ENCODE data around the gene SLC22A17. TPM values are rescaled to one million over a fixed set of nuclear protein-coding genes. Genes with fewer than 3 reads are reported as not detected.

SLC22A17 gene
- total RNA-seq, result 65.6 TPM

DNA sequence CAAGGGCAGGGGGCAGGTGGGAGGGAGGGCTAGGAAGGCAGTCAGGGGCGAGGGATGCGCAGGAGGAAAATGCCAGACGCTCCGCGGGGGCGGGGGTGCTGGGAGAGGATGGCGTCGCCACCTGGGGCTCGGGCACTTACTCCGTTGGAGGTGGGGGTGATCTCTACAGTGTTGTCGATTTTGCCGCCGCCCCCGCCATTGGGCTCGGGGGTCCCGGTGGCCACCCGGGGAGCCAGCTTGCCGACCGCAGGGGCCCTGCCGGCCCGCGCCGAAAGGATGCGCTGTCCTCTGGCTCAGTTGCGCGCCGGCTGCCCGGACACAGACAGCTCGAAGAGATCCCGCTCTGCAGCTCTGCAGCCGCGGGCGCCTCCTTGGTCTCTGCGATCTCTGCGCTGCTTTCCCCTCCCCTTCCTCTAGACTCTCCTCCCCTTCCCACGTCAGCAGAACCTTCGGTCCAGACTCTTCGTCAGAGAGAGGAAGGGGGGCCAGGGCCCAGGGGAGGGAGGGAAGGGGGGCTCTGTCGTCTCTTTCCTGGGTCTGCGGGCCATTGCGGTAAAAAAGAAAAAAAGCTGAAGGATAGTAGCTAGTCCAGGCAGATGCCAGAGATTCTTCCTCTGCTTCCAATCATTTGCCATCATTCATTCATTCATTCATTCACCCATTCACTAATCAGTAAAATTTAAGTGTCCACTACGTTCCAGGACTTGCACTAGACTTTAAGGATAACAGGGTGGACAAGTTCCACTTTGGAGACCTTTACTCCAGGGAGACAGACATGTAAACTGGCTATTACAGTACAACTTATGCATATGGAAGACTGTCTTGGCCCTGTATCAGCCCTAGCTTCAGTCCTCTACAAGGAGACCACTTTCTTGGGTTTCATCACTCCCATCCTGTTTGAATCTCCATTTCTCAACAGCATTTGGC lies at the start of gene SLC22A17:
Gene SLC22A17 (minus strand): TSS at position 382 of the 927 bp plus-strand sequence.

DNA sequence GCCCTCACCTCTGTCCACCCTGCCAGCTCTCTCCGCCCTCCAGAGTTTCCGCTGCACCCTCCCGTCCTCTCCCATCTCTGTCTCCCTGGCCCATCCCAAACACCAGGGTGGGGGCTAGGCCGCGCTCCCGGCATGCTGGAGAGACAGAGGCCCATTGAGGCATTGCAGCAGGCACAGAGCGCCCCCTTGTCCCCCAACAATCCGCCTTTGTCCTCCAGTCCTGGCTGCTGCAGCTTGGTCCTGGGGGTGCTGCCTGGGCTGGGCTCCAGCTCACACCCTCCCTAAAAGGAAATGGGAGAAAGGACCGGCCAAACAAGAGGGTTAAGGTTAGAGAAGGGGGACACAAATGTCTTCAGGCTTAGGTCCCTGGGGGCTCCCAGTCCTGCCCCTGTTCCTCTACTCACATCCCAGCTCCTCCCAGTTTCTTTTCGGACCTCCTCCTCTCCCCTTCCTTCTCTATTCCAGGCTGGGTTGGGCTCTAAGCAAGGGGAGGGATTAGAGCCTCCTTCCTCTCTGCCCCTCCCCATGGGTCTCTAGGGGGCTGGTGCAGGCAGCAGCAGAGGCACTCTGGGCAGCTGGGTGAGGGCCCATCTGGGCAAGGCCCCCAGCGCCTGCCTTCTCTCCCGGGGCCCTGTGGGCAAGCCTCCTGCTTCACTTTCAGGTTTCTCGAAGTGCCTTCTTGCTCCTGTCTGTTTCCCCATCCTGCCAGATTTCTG lies 24.0 kb upstream of the SLC22A17 start, which contains the start of gene CMTM5:
Gene CMTM5 (plus strand): TSS at position 565 of the 716 bp plus-strand sequence. CDS start 206 bp downstream, outside the sequence.

DNA sequence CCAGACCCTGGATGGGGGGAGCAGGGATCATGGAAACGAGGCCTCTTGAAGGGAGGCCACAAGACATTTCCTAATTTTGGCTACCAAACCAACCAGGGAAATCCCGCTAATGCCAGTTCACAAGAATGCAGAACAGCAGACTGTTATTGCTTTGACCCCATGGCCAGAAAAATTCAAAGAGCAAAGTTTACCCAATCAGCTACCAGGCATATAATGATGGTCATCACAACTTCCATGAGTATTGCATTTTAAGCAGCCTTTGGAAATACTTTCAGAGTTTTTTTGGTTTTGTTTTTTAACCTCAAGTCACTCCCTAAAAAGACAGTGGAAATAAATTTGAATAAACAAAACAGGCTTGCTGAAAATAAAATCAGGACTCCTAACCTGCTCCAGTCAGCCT lies 19.8 kb upstream of the SLC22A17 start, which contains the start of gene IL25:
Gene IL25 (plus strand): TSS at position 301 of the 400 bp plus-strand sequence.

DNA sequence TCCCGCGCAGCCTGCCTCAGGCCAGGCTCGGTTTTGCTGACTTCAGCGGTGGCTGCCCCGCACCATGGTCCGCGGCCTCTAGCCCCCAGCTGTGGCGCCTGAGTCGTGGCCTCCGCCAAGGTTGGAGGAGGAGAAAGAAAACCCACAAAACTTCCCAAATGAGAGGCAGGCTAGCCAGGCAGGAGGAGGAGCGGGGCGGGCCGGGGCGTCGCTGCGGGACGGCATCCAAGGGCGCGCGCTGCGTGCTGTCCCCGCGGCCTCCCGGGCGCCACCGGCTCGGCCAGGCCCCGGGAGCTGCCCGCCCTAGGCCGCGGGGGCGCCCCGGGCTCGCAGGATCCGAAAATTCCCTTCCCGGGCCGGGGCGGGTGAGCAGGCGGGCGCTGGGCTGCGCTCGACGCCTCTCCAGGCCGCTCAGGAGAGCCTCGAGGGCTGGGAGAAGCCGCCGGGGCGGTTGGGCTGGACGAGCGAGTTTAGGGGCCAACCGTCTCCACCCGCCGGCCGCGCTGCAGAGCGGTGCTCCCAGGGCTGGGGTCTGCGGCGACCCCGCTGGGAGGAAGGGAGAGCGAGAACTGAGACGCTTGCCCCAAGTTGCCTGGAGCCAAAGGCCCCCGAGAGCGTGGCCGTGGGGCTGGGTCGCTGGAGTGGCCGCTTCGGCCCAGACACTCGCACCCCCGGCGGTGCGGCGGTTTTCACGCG lies 12.5 kb upstream of the SLC22A17 start, which contains the start of gene EFS:
Gene EFS (minus strand): TSS at position 137 of the 696 bp plus-strand sequence. CDS start 147 bp downstream, outside the sequence.

DNA sequence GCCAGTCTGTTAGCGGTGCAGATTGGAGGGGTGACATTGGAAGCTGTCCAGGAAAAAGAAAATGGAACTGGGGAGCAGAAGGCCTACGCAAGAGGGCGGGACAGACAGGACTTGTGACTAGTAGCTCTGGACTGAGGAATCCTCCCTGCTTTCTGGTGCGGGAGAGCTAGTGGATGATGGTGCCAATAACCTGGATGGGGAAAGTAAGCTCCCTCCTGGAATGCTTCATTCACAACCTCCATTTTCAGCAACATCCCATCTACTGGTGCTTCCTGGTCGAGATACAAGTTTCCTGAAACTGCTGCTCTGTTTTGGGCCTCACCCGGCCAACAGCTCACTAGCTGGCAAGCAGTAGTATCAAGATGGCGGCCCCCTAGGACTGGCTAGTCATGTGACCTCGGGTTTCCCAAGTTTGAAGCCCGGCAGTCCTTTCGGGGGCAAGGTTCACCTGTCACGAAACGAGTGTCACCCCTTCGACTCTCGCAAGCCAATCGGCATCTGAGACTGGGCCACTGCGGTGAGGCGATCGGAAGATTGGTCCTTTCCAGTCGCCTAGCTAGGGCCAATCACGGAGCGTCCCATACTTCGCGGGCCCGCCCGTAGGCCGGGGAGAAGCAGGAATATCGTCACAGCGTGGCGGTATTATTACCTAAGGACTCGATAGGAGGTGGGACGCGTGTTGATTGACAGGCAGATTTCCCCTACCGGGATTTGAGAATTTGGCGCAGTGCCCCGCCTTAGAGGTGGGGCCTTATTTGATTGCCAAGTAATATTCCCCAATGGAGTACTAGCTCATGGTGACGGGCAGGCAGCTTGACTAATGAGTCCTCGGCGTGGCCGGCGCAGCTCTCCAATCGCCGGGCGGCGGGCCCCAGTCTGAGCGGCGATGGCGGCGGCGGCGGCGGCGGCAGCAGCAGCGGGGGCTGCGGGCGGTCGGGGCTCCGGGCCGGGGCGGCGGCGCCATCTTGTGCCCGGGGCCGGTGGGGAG lies 31.8 kb downstream of the SLC22A17 start, which contains the start of gene PABPN1:
Gene PABPN1 (plus strand): TSS at position 874 of the 988 bp plus-strand sequence. CDS start 13 bp downstream, at position 887.

DNA sequence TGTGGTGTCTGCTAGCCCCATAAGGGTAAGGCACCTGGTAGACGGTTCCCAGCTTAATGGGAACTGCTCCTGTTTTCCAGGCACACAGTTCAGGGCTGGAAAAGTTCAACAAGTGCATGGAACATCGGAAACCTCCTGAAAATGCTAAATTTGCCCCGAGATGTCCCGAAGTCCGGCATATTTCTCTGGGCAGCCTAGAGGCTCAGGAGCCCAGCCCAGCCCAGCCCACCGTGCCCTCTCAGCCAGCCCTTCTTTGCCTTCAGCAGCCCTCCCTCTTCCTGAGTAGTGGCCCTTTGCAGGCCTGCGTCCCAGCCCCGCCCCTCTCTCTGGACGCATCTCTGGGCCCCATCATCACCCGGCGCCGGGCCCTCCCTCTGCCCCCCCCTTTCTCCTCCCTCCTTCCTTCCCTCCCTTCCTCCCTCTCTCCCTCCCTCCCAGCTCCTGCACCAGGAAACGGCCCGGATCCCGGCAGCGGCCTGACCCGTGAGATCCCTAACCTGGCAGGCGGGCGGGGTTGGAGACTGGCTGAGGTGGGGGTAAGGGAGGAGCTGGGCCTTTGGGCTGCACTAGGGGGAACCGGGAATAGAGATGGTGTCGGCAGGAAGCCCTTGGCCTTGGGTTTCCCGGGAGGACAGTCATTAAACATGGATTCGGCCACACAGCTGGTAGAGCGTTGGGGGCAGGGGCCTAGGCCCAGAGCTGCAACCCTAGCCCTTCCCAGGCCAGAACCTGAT lies 46.1 kb downstream of the SLC22A17 start, which contains the start of gene BCL2L2:
Gene BCL2L2 (plus strand): TSS at position 422 of the 734 bp plus-strand sequence. CDS start 935 bp downstream, outside the sequence.

DNA sequence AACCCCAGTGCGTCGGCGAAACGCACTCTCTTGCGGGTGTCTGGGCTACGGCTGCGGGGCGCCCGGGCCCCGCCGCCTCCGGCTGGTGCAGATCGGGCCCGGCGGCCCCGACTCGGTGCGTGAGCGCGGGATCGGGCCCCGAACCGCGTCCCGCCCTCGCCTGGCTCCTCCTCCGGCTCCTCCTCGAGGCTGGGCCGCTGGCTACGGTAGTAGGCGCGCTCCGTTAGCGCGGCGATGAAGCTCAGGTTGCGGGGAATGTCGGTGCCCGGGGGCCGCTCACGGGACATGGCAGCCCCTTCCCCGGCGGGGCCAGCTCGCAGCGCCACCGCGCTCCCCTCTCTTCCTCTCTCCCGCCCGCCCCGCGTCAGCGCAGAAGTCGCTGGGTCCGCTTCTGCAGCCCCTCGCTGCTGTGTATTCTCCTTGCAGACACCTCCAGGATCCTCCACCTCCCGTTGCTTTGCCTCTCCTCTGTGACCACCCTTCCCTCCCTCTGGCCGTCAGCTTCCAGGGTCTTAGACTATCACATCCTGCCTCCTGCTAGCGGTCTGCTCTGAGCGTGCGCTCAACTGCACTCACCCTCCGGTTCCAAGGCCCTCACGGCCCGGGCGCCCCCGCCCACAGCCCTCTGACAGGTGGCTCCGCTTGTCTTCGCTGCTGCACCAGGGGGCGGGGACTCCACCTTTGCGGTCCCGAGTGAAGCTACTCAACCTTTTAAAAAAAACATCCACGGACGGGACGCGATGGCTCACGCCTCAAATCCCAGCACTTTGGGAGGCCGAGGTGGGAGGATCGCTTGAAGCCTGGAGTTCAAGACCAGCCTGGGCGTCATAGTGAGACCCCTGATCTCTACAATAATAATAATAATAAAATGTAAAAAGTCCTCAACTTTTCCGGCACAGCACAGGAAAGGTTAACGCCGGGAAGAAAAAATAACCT lies 50.1 kb downstream of the SLC22A17 start, which contains the start of gene PPP1R3E:
Gene PPP1R3E (minus strand): TSS at position 570 of the 936 bp plus-strand sequence. CDS start 283 bp downstream, at position 287.

Other genes starting within 250 kb of the SLC22A17 start
- gene CIROP, start 247.9 kb downstream of the SLC22A17 start, total RNA-seq, result not detected
- not detected for gene CEBPE, start 233.6 kb downstream of the SLC22A17 start, total RNA-seq
- 36.9 TPM for gene SLC7A8, start 169.2 kb downstream of the SLC22A17 start, total RNA-seq
- gene RNF212B, start 115.0 kb downstream of the SLC22A17 start, total RNA-seq, result not detected
- 7.9 TPM for gene HOMEZ, start 66.8 kb downstream of the SLC22A17 start, total RNA-seq
- 14.0 TPM for gene PPP1R3E, start 50.0 kb downstream of the SLC22A17 start, total RNA-seq
- gene BCL2L2, start 46.1 kb downstream of the SLC22A17 start, total RNA-seq, result 29.7 TPM
- gene PABPN1, start 31.4 kb downstream of the SLC22A17 start, total RNA-seq, result 94.1 TPM
- gene EFS, start 12.3 kb upstream of the SLC22A17 start, total RNA-seq, result 33.1 TPM
- not detected for gene IL25, start 19.9 kb upstream of the SLC22A17 start, total RNA-seq
- gene CMTM5, start 24.2 kb upstream of the SLC22A17 start, total RNA-seq, result 5.9 TPM
- 0.49 TPM for gene MYH6, start 55.4 kb upstream of the SLC22A17 start, total RNA-seq
- 69.1 TPM for gene MYH7, start 82.8 kb upstream of the SLC22A17 start, total RNA-seq
- gene NGDN, start 116.8 kb upstream of the SLC22A17 start, total RNA-seq, result 48.5 TPM
- gene ZFHX2, start 198.9 kb upstream of the SLC22A17 start, total RNA-seq, result 1.6 TPM
- 21.6 TPM for gene THTPA, start 203.4 kb upstream of the SLC22A17 start, total RNA-seq
- gene AP1G2, start 214.9 kb upstream of the SLC22A17 start, total RNA-seq, result 32.0 TPM
- 10.6 TPM for gene JPH4, start 225.9 kb upstream of the SLC22A17 start, total RNA-seq

All from camera-type eye (tissue), 1 donor.